HCT116 (cell line): Measurements from ENCODE around the gene PPRC1.

Source experiments
- EZH2phosphoT487 ChIP-seq: fragments of 200-600 bp; IDR thresholded peaks from 2 replicates; pipeline ENCODE4 v1.6.1; 2018; ENCODE audit warnings: antibody characterized with exemption, borderline replicate concordance
- POLR2A ChIP-seq: IDR thresholded peaks from 2 replicates; pipeline ENCODE4 v1.7.0; 2011; ENCODE audit warnings: borderline replicate concordance; ENCODE audit not compliant: insufficient read depth, insufficient read length; ENCODE audit errors: extremely low read depth
- SIN3A ChIP-seq: IDR thresholded peaks from 2 replicates; pipeline ENCODE4 v1.6.1; 2012; ENCODE audit warnings: low read depth
- TF ChIP-seq, protein P1 (sequence below), 3 experiments: fragments of 200-600 bp in 1 of 3; sonication (generic) in 1 of 3; IDR thresholded peaks in 2 of 3; conservative IDR thresholded peaks in 1 of 3; 2 replicates each; pipeline ENCODE4 v1.5.1; 2012 to 2017; ENCODE audit warnings: low read depth in 2 of 3, low read length in 2 of 3, antibody characterized with exemption in 1 of 3, borderline replicate concordance in 1 of 3, control low read depth in 1 of 3, mild to moderate bottlenecking in 1 of 3, mixed read lengths in 1 of 3, mixed run types in 1 of 3, moderate library complexity in 1 of 3; ENCODE audit not compliant: insufficient read depth in 1 of 3

DNA sequence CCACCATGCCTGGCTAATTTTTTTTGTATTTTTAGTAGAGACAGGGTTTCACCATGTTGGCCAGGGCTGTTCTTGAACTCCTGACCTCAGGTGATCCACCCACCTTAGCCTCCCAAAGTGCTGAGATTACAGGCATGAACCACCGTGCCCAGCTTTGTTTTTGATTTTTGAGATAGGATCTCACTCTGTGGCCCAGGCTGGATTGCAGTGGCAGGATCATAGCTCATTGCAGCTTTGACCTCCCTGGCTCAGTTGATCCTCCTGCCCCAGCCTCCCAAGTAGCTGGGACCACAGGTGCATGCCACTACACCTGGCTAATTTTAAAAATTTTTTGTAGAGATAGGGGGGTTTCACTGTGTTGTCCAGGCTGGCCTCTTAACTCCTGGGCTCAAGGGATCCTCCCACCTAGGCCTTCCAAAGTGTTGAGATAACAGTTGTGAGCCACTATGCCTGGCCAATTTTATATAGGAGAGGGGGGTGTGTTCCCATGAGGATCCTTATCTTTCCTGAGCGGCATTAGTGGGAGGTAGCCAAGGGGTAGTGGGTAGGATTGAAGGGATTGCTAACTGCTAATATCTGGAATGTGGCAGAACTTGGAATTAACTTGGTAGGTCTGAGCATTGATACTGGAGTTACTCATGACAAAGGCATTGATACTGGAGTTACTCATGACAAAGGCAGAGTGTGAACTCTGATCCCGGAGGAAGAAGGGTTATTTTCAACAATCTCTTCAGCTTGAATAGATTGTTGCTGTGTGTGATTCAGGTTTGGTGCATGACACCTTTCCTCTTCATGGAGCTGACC is 18.3 kb downstream of the PPRC1 start:
- no peak for TF ChIP-seq SIN3A
- no peak for TF ChIP-seq EZH2phosphoT487
- TF ChIP-seq, protein P1, sequence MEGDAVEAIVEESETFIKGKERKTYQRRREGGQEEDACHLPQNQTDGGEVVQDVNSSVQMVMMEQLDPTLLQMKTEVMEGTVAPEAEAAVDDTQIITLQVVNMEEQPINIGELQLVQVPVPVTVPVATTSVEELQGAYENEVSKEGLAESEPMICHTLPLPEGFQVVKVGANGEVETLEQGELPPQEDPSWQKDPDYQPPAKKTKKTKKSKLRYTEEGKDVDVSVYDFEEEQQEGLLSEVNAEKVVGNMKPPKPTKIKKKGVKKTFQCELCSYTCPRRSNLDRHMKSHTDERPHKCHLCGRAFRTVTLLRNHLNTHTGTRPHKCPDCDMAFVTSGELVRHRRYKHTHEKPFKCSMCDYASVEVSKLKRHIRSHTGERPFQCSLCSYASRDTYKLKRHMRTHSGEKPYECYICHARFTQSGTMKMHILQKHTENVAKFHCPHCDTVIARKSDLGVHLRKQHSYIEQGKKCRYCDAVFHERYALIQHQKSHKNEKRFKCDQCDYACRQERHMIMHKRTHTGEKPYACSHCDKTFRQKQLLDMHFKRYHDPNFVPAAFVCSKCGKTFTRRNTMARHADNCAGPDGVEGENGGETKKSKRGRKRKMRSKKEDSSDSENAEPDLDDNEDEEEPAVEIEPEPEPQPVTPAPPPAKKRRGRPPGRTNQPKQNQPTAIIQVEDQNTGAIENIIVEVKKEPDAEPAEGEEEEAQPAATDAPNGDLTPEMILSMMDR (IDR thresholded peaks at IDR 0.05 in 2 of 3, conservative IDR thresholded peaks at IDR 0.05 in 1 of 3; ENCODE audit: borderline replicate concordance in 1 of 3, insufficient read depth in 1 of 3, low read depth in 2 of 3, low read length in 2 of 3), result no peak
- TF ChIP-seq POLR2A, result no peak
